Fibroblast of lung (primary cell): Measurements from ENCODE around the gene BAZ1B. TPM values are rescaled to one million over a fixed set of nuclear protein-coding genes. Genes with fewer than 3 reads are reported as not detected.
A peak's percentile ranks its signal among the peaks of the same experiment; 100 is the strongest.

Experiments used
- DNase-seq, 2 donors: peaks; one replicate each; pipeline versions ENCODE4 v3.0.0 to v3.0.0-alpha.2; 2010; ENCODE audit warnings: low read depth in 2 of 2
- H2AFZ ChIP-seq: 2 replicates; pipeline ENCODE4 v1.5.1; 2012; ENCODE audit warnings: low read length, control low read depth, inconsistent platforms
- H3K27ac ChIP-seq: 2 replicates; pipeline ENCODE4 v1.5.1; 2011; ENCODE audit warnings: low read length, control low read depth; ENCODE audit not compliant: insufficient read depth
- H3K27me3 ChIP-seq: 2 replicates; pipeline ENCODE4 v1.5.1; 2011; ENCODE audit warnings: mild to moderate bottlenecking, low read length; ENCODE audit not compliant: control insufficient read depth, insufficient read depth
- H3K36me3 ChIP-seq: 2 replicates; pipeline ENCODE4 v1.5.1; 2011; ENCODE audit warnings: low read length; ENCODE audit not compliant: control insufficient read depth, insufficient read depth
- H3K4me1 ChIP-seq: 2 replicates; pipeline ENCODE4 v1.5.1; 2011; ENCODE audit warnings: low read length; ENCODE audit not compliant: control insufficient read depth, insufficient read depth; ENCODE audit errors: extremely low read depth
- H3K4me2 ChIP-seq: 2 replicates; pipeline ENCODE4 v1.5.1; 2011; ENCODE audit warnings: low read length, control low read depth; ENCODE audit not compliant: insufficient read depth; ENCODE audit errors: extremely low read depth
- H3K4me3 ChIP-seq, 4 experiments: fragments of 200-600 bp in 1 of 4; sonication (generic) in 1 of 4; replicated peaks in 1 of 4; 2 replicates each; pipeline ENCODE4 v1.5.1; 2011 to 2016; ENCODE audit warnings: low read length in 4 of 4, low read depth in 3 of 4, mild to moderate bottlenecking in 3 of 4, control low read depth in 2 of 4, inconsistent platforms in 1 of 4, mixed read lengths in 1 of 4; ENCODE audit not compliant: insufficient read depth in 1 of 4; ENCODE audit errors: control extremely low read depth in 1 of 4
- H3K79me2 ChIP-seq: 2 replicates; pipeline ENCODE4 v1.5.1; 2012; ENCODE audit warnings: mild to moderate bottlenecking, low read length, inconsistent platforms; ENCODE audit not compliant: control insufficient read depth, insufficient read depth
- H3K9ac ChIP-seq: 2 replicates; pipeline ENCODE4 v1.5.1; 2011; ENCODE audit warnings: mild to moderate bottlenecking, low read length, control low read depth; ENCODE audit not compliant: insufficient read depth
- H3K9me3 ChIP-seq: 2 replicates; pipeline ENCODE4 v1.5.1; 2012; ENCODE audit warnings: low read depth, low read length; ENCODE audit not compliant: control insufficient read depth, insufficient read depth
- H4K20me1 ChIP-seq: 2 replicates; pipeline ENCODE4 v1.5.1; 2011; ENCODE audit warnings: low read length; ENCODE audit not compliant: control insufficient read depth, insufficient read depth; ENCODE audit errors: extremely low read depth
- EZH2 ChIP-seq: IDR thresholded peaks from 2 replicates; pipeline ENCODE4 v1.5.1; 2012; ENCODE audit warnings: low read length, control low read depth, mild to moderate bottlenecking; ENCODE audit errors: missing control alignments
- polyA plus RNA-seq, 2 donors: library from polyadenylated mRNA; depleted of rRNA in 1 of 2; stranded (reverse) in 1 of 2; unstranded in 1 of 2; fragments of >200 nt; gene quantifications; 2 replicates each; pipeline ENCODE4 v1.2.1, GENCODE V29; 2011 to 2012; ENCODE audit warnings: missing spikeins in 1 of 2
- total RNA-seq: library from RNA; depleted of rRNA; stranded (reverse); fragments of >200 nt; gene quantifications from 2 replicates; pipeline ENCODE4 v1.2.1, GENCODE V29; 2014
- TF ChIP-seq, protein P1 (sequence below), 2 donors: IDR thresholded peaks in 1 of 2; conservative IDR thresholded peaks in 1 of 2; 1 replicate in 1 of 2; 2 replicates in 1 of 2; pipeline ENCODE4 v1.5.1; 2011 to 2012; ENCODE audit warnings: low read length in 2 of 2, control low read depth in 1 of 2, inconsistent platforms in 1 of 2, low read depth in 1 of 2, mild to moderate bottlenecking in 1 of 2

The BAZ1B gene
- total and polyA plus RNA-seq, 2 donors (not counting 1 experiment from before 2014, with no cell fraction given) = 30.5 to 68.9 TPM

DNA sequence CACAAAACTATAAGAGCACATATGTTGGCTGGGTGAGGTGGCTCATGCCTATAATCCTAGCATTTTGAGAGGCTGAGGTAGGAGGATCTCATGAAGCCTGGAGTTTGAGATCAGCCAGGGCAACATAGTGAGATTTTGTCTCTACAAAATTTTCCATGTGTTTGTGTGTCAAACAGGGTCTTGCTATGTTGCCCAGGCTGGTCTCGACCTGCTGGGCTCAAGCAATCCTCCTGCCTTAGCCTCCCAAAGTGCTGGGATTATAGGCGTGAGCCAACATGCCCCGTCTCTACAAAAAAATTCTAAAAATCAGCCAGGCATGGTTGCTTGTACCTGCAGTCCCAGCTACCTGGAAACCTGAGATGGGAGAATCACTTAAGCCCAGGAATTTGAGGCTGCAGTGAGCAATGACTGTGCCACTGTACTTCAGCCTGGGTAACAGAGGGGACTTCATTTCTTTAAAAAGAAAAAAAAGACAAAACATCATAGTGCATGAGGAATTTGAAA, 60.3 kb downstream of the BAZ1B start:
- no peak overlapping the region for H2AFZ ChIP-seq
- H3K27me3 ChIP-seq = no peaks in the 10 kb centered on the region
- no peak overlapping the region for H3K4me2 ChIP-seq
- no peaks in the 10 kb centered on the region for H3K79me2 ChIP-seq
- H3K4me1 ChIP-seq = no peaks in the 10 kb centered on the region
- no peaks in the 10 kb centered on the region for H3K9me3 ChIP-seq
- H3K27ac ChIP-seq = no peak overlapping the region
- H3K9ac ChIP-seq = no peak overlapping the region
- no peak overlapping the region for H3K4me3 ChIP-seq
- H4K20me1 ChIP-seq = no peaks in the 10 kb centered on the region
- DNase-seq = no peak
- TF ChIP-seq, protein P1, sequence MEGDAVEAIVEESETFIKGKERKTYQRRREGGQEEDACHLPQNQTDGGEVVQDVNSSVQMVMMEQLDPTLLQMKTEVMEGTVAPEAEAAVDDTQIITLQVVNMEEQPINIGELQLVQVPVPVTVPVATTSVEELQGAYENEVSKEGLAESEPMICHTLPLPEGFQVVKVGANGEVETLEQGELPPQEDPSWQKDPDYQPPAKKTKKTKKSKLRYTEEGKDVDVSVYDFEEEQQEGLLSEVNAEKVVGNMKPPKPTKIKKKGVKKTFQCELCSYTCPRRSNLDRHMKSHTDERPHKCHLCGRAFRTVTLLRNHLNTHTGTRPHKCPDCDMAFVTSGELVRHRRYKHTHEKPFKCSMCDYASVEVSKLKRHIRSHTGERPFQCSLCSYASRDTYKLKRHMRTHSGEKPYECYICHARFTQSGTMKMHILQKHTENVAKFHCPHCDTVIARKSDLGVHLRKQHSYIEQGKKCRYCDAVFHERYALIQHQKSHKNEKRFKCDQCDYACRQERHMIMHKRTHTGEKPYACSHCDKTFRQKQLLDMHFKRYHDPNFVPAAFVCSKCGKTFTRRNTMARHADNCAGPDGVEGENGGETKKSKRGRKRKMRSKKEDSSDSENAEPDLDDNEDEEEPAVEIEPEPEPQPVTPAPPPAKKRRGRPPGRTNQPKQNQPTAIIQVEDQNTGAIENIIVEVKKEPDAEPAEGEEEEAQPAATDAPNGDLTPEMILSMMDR (conservative IDR thresholded peaks at IDR 0.05 in 1 of 2, IDR thresholded peaks at IDR 0.05 in 1 of 2; ENCODE audit: low read depth in 1 of 2, low read length in 2 of 2) = no peak
- no peak for TF ChIP-seq EZH2
- H3K36me3 ChIP-seq = peaks cover 15% of the 10 kb centered on the region

DNA sequence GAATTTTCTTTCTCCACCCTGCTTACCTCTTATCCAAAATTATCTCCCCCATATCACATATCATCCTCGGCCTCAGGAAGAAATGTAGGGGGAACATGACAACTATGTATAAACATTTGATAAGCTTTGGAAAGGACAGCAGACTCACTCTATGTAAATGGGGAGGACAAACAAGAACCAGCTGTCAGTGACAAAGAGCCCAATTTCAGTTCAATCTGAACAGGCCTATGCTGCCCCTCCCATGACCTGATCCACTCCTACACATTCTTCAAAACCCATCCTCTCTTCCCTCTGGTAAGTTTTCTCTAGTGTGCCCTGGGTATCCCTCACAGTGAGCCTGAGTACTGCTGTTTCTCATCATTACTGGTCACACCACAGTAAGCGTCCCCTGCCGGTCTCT, 67.7 kb downstream of the BAZ1B start:
- Histone ChIP-seq H3K9ac (no peak overlapping the region), H3K27me3 (no peaks in the 10 kb centered on the region), H3K9me3 (no peaks in the 10 kb centered on the region), H3K79me2 (peaks cover 3% of the 10 kb centered on the region), H3K4me2 (no peak overlapping the region), H3K4me3 (no peak overlapping the region), H3K27ac (peak overlapping the region; percentile 13), H3K4me1 (no peaks in the 10 kb centered on the region), H3K36me3 (peaks cover 12% of the 10 kb centered on the region), H2AFZ (no peak overlapping the region), H4K20me1 (no peaks in the 10 kb centered on the region)
- no peak for TF ChIP-seq EZH2
- TF ChIP-seq, protein P1 (conservative IDR thresholded peaks at IDR 0.05 in 1 of 2, IDR thresholded peaks at IDR 0.05 in 1 of 2; ENCODE audit: low read depth in 1 of 2, low read length in 2 of 2) = no peak
- DNase-seq = peak in 1 of 2 donors; percentile 23

DNA sequence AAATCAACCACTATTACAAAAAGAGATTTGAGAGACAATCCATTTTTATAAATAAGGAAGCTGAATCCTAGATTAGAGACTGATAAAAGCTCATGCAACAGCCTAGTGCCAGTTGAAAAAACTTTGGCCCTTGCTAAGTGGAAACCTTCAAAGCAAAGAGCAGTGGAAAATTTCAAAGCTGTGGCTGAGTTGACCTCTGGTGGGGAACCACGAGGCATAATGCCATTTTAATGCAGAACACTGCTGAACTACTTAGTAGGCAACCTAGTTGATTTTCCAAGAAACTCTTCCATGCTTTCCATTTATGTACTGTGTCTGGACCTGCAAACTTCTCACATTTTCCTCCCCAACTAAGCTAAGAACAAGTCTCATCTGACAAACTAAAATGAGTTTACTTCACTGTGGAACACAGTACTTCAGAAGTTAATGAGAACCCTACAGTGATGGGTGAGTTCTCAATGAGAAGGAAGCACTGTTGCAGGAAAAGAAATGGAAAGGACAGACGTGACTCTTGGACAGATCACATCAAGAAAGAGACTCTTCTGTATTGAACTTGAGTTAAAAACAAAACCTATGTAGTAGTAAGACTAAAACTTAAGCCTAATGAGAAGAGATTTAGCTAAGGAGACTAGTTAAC, 69.0 kb downstream of the BAZ1B start:
- Histone ChIP-seq H3K79me2 (peaks cover 3% of the 10 kb centered on the region), H2AFZ (no peak overlapping the region), H3K9ac (no peak overlapping the region), H3K27me3 (no peaks in the 10 kb centered on the region), H3K9me3 (no peaks in the 10 kb centered on the region), H3K4me2 (no peak overlapping the region), H3K27ac (no peak overlapping the region), H3K4me1 (no peaks in the 10 kb centered on the region), H3K36me3 (peaks cover 12% of the 10 kb centered on the region), H3K4me3 (no peak overlapping the region), H4K20me1 (no peaks in the 10 kb centered on the region)
- DNase-seq = no peak
- no peak for TF ChIP-seq EZH2
- TF ChIP-seq, protein P1 (conservative IDR thresholded peaks at IDR 0.05 in 1 of 2, IDR thresholded peaks at IDR 0.05 in 1 of 2; ENCODE audit: low read depth in 1 of 2, low read length in 2 of 2) = no peak
